ENCODE data around the gene DDX51. TPM values are rescaled to one million over a fixed set of nuclear protein-coding genes. Genes with fewer than 3 reads are reported as not detected.
"Not testable (repeated sequence)": the region's sequence is repeated elsewhere in the genome, so short reads cannot be mapped to it uniquely, and the experiment has no call there.

The DDX51 gene
- total RNA-seq, 1 donor from 2014 or later: 4.3 TPM

GRCh38 chr12:132106921-132107320 lies 37.2 kb downstream of the DDX51 start:
- intact Hi-C loops (cut with DNase I): no loop called here
- Histone ChIP-seq H3K4me1 (no peaks in the 10 kb centered on the region), H3K27ac (no peak overlapping the region), H3K4me3 (no peak overlapping the region), H3K9me3 (no peaks in the 10 kb centered on the region), H3K36me3 (peaks cover 10 to 43% of the 10 kb centered on the region in 2 donors), H3K27me3 (no peaks in the 10 kb centered on the region)
- TF ChIP-seq CTCF (IDR thresholded peaks at IDR 0.05): no peak
- no peak for DNase-seq (ENCODE audit: low spot score in 2 of 2)

GRCh38 chr12:132105467-132105866 lies 38.7 kb downstream of the DDX51 start:
- H3K4me1 ChIP-seq: no peaks in the 10 kb centered on the region
- no peak overlapping the region for H3K27ac ChIP-seq
- no peaks in the 10 kb centered on the region for H3K9me3 ChIP-seq
- H3K27me3 ChIP-seq: no peaks in the 10 kb centered on the region
- H3K4me3 ChIP-seq: no peak overlapping the region
- TF ChIP-seq CTCF (IDR thresholded peaks at IDR 0.05): no peak
- H3K36me3 ChIP-seq: peaks cover 6 to 31% of the 10 kb centered on the region in 2 donors
- DNase-seq (ENCODE audit: low spot score in 2 of 2): no peak
- intact Hi-C loops (cut with DNase I): no loop called here

GRCh38 chr12:132103542-132104308 lies 40.4 kb downstream of the DDX51 start:
- Histone ChIP-seq H3K27me3 (no peaks in the 10 kb centered on the region), H3K4me1 (no peaks in the 10 kb centered on the region), H3K27ac (no peak overlapping the region), H3K9me3 (no peaks in the 10 kb centered on the region), H3K4me3 (no peak overlapping the region), H3K36me3 (peaks cover 0 to 23% of the 10 kb centered on the region in 2 donors)
- DNase-seq (ENCODE audit: low spot score in 2 of 2): no peak
- intact Hi-C loops (cut with DNase I): no loop called here
- TF ChIP-seq CTCF (IDR thresholded peaks at IDR 0.05): no peak

DNA sequence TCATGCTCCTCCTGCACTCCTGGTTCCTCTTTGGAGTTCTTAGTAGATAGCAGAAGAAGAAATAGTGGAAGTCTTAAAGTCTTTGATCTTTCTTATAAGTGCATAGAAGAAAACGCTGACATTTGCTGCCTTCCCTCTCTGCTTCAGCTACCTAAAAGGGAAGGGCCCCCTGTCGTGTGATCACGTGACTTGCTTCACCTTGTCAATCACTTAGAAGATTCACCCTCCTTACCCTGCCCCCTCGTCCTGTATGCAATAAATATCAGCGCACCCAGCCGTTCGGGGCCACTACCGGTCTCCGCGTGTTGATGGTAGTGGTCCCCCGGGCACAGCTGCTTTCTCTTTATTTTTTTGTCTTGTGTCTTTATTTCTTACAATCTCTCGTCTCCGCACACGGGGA lies 41.0 kb downstream of the DDX51 start:
- intact Hi-C loops (cut with DNase I); DNase-seq (ENCODE audit: low spot score in 2 of 2): not testable (repeated sequence)
- H3K36me3 ChIP-seq: peaks cover 0 to 16% of the 10 kb centered on the region in 2 donors

GRCh38 chr12:132102297-132102696 lies 41.8 kb downstream of the DDX51 start:
- intact Hi-C loops (cut with DNase I): no loop called here
- H3K27me3 ChIP-seq: no peaks in the 10 kb centered on the region
- H3K4me3 ChIP-seq: no peak overlapping the region
- no peaks in the 10 kb centered on the region for H3K9me3 ChIP-seq
- H3K36me3 ChIP-seq: peaks cover 0 to 19% of the 10 kb centered on the region in 2 donors
- TF ChIP-seq CTCF (IDR thresholded peaks at IDR 0.05): no peak
- H3K27ac ChIP-seq: no peak overlapping the region
- no peak for DNase-seq (ENCODE audit: low spot score in 2 of 2)
- H3K4me1 ChIP-seq: no peaks in the 10 kb centered on the region

More for the DNA sequence above, 41.0 kb downstream of the DDX51 start:
- H3K27me3 ChIP-seq, H3K9me3 ChIP-seq, H3K4me3 ChIP-seq, H3K27ac ChIP-seq, H3K4me1 ChIP-seq: not testable (repeated sequence)

DNA sequence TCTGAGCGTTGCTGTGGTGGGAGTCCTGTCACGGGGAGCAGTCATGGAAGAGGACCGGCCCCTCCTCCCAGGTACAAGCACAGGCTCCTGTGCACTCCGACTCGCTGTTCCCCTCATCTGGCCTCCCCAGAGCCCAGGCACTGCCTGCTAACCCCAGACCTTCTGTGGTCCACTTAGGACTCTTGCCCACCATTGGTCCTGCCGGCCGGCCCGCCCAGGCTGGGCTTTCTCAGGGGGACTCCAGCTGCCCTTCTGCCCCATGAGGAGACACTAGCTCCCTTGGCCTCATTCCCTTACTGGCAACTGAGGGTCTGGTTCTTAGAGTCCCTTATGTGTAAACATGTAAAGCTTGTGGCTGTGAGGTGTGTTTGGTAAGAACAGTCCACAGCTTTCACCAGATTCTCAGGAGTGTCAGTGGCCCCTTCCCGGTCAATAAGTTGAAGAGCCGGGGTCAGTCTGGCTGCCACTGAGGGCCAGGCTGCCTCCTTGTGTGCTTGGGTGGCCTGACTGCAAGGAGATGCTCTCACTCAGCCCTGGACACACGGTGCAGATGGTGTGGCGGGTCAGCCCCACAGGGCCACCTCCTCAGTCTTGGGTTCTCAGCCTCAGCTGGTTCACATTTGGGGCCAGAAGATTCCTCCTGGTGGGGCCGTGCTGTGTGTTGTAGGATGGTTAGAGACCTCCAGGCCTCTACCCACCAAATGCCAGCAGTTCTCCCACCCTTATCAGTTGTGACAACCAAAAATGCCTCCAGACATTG lies 43.6 kb downstream of the DDX51 start:
- no peak for DNase-seq (ENCODE audit: low spot score in 2 of 2)
- Histone ChIP-seq H3K4me3 (no peak overlapping the region), H3K9me3 (no peaks in the 10 kb centered on the region), H3K4me1 (no peaks in the 10 kb centered on the region), H3K36me3 (peaks cover 0 to 26% of the 10 kb centered on the region in 2 donors), H3K27me3 (no peaks in the 10 kb centered on the region), H3K27ac (no peak overlapping the region)
- intact Hi-C loops (cut with DNase I): no loop called here
- no peak for TF ChIP-seq CTCF (IDR thresholded peaks at IDR 0.05)

Measured in ascending aorta (tissue), 2 donors.